ENCODE data around the gene PTPRN2.

The PTPRN2 gene

GRCh38 chr7:158489462-158490155 lies 98.0 kb downstream of the PTPRN2 start:
- no peak for DNase-seq (ENCODE audit: low read depth)

DNA sequence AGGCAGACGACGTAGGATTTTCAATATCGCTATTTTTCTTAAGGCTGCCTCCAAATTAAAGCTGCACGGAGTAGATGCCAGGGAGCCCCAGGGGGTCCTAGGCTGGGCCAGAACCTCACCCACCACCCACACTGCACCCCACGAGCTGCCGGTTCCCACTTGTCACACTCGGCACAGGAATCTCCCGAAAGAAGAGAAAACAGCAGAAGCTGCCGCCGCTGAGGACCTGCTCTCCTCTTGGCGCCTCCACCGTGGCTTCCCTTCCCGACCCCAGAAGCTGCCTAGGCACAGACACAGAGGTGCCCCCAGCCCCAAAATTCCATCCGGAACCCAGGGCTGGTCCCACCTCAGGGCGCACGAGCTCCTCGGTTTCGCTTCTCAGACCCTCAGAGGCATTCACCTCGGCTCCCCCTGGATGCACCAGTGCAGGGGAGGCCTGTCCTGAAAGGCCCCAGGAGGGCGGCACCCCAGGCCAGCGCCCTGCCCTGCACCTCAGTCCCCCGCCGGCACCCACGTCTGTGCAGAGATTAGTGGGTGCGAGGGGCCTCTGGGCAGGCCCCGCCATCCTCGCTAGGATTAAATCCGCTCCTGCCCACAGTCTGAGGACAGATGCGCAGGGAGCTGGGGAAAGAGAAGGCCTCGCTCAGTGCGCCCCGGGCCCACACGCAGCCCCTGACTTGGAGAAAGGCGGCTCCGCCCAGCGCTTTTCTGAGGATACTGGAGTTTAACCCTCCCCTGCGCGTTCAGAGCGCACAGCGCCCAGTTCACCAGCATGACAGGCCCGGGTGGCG lies 99.2 kb downstream of the PTPRN2 start:
- DNase-seq (ENCODE audit: low read depth): no peak

DNA sequence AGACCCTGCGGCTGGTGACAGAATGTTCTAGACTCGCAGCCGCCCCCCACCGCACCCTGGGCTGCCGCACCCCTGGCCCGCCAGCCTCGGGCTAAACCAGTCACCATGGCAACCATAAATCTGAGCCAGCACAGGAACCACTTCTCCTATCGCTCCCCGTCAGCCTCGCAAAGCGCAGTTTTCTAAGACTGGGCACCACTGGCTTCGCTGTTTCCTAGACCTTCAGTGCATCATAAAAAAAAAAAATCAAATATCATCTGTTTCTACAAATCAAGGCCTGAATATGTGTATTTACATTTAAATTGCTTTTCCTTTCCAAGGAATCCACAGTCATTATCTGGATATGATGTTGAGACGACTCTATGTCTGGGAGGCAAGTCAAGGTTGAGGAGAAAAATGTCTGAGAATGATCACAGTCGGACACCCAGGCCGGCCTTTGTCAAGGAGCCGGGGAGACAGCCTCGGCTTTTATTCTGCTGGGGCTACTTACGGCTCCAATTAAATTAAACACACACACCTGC lies 99.9 kb downstream of the PTPRN2 start:
- DNase-seq (ENCODE audit: low read depth): no peak

DNA sequence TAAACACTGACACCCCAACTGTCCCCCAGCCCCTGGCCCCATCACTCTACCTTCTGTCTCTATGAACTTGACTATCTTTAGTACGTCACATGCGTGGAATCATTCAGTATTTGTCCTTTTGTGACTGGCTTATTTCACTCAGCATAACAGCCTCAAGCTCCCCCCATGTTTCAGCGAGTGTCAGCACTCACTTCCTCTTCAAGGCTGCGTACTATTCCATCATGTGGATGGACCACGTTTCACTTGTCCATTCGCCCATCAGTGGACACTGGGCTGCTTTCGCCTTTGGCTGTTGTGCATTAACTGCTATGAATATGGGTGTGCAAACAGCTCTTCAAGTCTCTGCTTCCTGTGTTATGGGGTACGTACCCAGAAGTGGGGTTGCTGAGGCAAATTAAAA lies 100.7 kb downstream of the PTPRN2 start:
- no peak for DNase-seq (ENCODE audit: low read depth)

DNA sequence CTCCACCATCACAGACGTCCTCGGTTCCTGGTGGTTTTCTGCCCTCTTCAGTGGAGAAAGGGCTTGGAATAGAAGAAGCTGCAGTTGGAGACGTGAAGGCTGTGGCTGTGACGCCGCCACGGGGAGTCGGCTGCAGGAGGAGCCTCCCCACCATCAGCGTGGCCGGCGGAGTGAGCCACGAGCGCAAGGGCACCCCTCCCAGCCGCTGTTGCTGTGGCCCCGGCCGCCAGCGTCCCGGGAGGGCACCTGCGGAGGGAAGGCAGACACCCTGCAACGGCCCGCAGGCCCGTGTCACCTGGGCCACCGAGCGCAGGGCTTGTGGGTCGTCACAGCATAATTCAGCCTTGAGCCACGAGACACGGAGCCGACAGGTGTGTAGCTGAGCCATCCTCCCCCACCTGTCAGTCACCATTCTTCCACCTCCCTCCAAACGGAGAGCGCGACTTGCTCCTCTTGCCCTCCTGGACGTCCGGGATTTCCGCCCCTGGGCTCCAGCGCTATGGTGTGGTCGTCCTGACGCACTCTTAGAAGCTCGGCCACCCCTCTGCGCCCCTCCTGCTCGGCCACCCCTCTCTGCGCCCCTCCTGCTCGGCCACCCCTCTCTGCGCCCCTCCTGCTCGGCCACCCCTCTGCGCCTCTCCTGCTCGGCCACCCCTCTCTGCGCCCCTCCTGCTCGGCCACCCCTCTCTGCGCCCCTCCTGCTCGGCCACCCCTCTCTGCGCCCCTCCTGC lies 102.7 kb downstream of the PTPRN2 start:
- no peak for DNase-seq (ENCODE audit: low read depth)

DNA sequence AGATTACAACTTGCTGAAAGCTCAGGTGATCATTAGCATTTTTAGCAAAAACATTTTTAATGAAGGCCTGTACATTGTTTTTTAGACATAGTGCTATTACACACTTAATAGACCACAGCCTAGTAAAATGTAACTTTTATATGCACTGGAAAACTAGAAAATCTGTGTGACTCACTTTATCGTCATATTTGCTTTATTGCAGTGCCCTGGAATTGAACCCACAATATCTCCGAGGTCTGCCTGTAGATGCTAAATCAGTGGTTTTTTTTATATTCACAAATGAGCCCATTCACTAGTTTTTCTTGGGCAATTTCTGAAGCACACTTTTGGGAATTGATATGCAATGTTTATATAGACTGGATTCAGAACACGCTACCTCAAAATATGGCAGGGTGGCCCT lies 105.1 kb downstream of the PTPRN2 start:
- no peak for DNase-seq (ENCODE audit: low read depth)

DNA sequence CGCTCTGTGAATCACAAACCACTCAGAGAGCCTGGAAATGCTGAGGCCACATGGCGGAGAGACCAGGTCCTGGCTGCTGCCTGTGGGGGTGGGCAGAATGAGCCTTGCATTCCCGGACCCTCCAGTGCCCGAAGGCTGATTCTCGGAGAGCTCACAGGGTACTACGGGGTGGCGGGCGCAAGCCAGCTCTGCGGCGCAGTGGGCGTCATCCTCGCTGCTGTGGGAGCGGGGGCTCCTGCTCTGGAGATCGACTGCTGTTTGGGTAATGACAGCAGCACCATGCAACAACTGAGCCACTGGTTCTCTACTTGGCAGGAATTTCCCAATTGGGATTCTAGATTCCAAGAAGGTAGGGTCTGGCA lies 108.0 kb downstream of the PTPRN2 start:
- no peak for DNase-seq (ENCODE audit: low read depth)

DNA sequence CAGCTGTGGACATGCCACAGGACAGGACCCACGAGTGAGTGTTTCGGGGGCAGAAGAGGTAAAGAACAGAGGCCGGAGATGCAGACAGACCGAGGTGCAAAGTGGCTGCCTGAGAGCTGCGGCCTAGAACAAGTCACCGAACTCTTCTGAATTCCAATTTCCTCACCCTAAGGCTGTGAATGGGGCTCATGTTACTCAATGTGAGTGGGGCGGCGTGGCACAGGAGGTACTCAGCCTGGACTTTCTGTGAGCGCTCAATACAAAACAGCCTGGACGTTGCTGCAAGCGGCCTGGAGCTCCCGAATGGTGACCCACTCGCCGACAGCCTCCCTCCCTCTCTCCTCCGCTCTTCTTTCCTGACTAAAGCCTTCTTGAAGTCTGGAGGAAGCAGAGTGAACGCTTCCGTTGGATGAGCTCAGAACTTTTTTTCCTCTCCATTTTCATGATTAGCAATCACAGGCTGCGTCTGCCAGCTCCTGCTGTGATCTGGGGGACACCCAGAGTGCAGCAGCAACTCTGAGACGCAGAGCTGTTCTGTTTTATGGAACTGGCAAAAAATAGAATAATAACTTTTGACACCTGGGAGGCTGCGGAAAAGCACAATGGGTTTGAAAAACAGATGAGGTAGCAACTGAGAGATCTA lies 108.5 kb downstream of the PTPRN2 start:
- DNase-seq (ENCODE audit: low read depth): no peak

DNA sequence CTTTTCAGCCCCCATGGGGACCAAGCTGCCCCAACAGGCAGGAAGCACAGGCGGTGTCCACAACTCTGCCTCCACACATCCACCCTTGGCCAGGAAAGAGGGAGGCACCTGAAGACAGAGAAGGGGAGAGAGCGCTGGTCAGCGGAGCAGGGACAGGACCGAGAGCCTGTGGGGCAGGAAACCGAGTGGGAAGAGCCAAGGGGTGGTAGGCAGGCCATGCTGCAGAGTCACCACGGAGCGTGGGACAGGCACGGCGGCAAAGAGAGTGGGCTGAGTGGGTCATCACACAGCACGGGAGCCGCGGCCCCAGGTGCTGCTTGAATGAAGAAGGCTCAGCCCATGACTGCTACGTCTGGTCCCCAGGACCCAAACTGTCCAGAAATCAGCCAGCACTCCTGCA lies 109.8 kb downstream of the PTPRN2 start:
- no peak for DNase-seq (ENCODE audit: low read depth)

DNA sequence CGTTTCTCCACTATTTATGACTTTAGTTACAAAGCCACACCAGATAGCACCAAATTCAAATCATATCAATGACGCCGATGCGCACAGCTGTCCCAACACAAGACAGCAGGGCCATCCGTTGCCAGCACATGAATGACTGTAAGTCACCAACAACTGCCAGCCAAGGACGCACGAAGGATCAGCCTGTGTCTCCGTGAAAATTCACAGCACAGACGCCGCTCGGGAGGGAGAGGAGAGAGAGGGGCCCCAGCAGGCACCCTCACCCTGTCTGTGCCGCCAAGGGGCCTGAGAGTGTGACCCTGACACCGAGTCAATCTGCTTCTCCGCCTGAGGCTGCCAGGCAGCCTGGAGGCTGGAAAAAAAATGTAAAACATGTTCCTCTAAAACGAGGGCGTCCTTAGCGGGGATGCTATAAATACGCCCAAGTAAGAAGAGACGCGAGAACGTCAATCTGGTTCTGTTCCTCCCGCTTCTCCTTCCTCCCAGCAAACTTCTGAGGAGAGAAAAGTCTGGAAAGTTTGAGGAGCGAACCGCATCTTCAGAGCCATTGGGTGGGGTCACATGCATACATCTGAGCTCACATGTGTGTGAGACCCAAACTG lies 111.2 kb downstream of the PTPRN2 start:
- no peak for DNase-seq (ENCODE audit: low read depth)

DNA sequence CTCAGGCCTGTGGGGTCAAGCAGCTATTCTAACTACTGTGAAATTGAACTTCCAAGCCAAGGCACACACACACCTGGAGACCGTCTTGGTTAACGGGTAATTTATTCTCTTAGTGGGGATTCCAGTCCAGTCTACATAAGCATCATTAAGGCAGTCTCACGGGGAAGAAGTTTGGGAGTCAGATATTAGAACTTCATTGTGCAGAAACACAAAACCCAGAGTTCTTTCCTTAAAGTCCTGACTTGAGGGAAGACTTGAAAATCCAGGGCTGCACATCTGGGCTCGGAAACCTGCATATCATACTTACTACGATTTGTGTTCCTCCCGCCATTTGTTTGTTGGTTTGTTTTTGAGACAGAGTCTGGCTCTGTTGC lies 112.0 kb downstream of the PTPRN2 start:
- no peak for DNase-seq (ENCODE audit: low read depth)

DNA sequence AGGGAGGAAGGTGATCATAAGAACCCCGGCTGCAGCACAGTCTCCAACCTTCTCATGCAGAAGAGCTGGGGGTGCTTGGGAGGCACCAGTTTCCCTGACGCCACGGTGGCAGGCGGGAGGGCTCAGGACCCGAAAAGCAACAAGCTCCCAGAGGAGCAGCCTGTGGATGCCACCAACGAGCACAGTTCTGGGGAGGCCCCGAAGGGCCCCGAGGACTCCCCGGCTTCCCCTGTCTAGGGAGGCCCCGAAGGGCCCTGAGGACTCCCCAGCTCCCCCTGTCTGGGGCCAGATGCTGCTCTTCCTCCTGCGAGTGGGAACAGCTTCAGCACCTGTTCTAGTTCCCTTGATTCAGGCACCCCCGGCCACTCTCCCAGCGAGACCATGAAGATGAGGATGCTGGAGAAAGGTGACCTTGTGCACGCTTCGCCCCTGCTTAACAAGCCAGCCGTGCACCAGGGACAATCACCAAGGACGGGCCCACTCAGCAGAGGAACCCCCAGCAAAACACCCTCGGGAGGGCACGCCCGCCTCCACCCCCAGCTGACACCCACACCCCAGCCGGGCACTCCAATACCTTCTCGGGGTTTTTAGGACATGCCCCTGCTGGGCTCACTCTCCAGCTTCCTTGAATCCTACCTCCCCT lies 112.5 kb downstream of the PTPRN2 start:
- DNase-seq (ENCODE audit: low read depth): no peak

GRCh38 chr7:158474488-158474887 lies 113.1 kb downstream of the PTPRN2 start:
- DNase-seq (ENCODE audit: low read depth): no peak

GRCh38 chr7:158473946-158474345 lies 113.7 kb downstream of the PTPRN2 start:
- DNase-seq (ENCODE audit: low read depth): no peak

GRCh38 chr7:158473221-158473620 lies 114.4 kb downstream of the PTPRN2 start:
- DNase-seq (ENCODE audit: low read depth): no peak

- no peak for DNase-seq (ENCODE audit: low read depth)
These were observed 115.0 kb downstream of the PTPRN2 start for GRCh38 chr7:158472596-158472995.

GRCh38 chr7:158471716-158472115 lies 115.9 kb downstream of the PTPRN2 start:
- DNase-seq (ENCODE audit: low read depth): no peak

- no peak for DNase-seq (ENCODE audit: low read depth)
These were observed 117.3 kb downstream of the PTPRN2 start for GRCh38 chr7:158470336-158470735.

DNA sequence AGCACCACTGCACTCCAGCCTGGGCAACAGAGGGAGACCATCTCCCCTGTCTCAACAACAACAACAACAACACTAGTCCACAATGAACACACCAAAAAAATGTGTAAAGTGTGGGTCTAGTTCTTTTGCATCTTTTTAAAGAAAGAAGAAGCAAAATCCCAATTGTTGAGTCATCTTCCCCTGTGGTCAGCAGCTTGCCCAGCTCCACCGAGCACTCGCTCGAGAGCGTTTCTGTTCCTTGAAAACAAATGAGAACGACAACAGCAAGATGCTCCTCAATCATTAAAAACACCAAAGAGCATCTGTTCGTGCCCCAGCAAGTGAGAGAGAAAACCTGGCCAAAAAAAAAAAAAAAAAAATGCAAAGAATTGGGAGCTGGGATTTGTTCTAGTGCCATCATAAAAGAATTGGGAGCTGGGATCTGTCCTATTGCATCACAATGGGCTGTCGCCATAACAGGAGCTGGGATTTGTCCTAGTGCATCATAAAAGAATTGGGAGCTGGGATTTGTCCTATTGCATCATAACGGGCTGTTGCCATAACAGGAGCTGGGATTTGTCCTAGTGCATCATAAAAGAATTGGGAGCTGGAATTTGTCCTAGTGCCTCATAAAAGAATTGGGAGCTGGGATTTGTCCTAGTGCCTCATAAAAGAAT lies 118.1 kb downstream of the PTPRN2 start:
- DNase-seq (ENCODE audit: low read depth): no peak

GRCh38 chr7:158468700-158469296 lies 118.8 kb downstream of the PTPRN2 start:
- no peak for DNase-seq (ENCODE audit: low read depth)

GRCh38 chr7:158468181-158468580 lies 119.4 kb downstream of the PTPRN2 start:
- no peak for DNase-seq (ENCODE audit: low read depth)

Data from stimulated activated CD8-positive, alpha-beta memory T cell treated with anti-CD3 and anti-CD28 coated beads, Interleukin-15, amount 100 ng/mL, for 24 hours (primary cell).